Activated effector memory CD4-positive, alpha-beta T cell treated with anti-CD3 and anti-CD28 coated beads, Interleukin-2, amount 50 U/mL, for 16 hours (primary cell): ENCODE results near the gene ELK3.

Experiments used
- DNase-seq: peaks from one replicate; pipeline ENCODE4 v3.0.0-alpha.2; 2020

Gene ELK3

GRCh38 chr12:96237035-96237434 lies 42.9 kb downstream of the ELK3 start:
- DNase-seq = no peak

- peak; percentile 83 for DNase-seq
These were observed 43.4 kb downstream of the ELK3 start for GRCh38 chr12:96237465-96238077.

GRCh38 chr12:96238336-96239047 lies 44.3 kb downstream of the ELK3 start:
- DNase-seq = no peak

GRCh38 chr12:96239711-96240635 lies 45.8 kb downstream of the ELK3 start:
- DNase-seq = no peak

- DNase-seq = no peak
These were observed 46.5 kb downstream of the ELK3 start for GRCh38 chr12:96240656-96241055.

GRCh38 chr12:96241431-96241830 lies 47.3 kb downstream of the ELK3 start:
- DNase-seq = no peak

DNA sequence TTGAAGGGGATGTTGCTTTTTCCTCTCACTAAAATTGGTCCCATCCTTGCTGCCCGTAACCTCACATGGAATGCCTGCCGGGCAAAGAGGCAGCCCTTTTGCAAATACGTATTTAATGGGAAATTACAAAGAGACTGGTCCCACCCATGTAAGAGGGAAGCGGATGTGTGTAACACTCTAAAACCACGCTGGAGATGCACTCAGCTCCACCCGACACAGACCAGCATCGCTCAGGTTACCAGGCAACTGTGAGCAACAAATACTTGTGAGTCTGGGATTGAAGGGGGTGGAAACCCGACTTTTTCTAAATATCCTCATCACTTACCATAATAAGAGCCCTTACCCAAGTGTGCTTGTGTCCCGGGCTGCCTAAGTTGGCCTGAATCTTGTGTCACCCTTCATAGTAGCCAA lies 47.7 kb downstream of the ELK3 start:
- peak; percentile 87 for DNase-seq

- DNase-seq = no peak
These were observed 48.4 kb downstream of the ELK3 start for GRCh38 chr12:96242597-96242996.

GRCh38 chr12:96244826-96245225 lies 50.7 kb downstream of the ELK3 start:
- DNase-seq = no peak

DNA sequence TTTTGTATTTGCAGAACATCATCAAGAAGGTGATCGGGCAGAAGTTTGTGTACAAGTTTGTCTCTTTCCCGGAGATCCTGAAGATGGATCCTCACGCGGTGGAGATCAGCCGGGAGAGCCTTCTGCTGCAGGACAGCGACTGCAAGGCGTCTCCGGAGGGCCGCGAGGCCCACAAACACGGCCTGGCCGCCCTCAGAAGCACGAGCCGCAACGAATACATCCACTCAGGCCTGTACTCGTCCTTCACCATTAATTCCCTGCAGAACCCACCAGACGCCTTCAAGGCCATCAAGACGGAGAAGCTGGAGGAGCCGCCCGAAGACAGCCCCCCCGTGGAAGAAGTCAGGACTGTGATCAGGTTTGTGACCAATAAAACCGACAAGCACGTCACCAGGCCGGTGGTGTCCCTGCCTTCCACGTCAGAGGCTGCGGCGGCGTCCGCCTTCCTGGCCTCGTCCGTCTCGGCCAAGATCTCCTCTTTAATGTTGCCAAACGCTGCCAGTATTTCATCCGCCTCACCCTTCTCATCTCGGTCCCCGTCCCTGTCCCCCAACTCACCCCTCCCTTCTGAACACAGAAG lies 52.8 kb downstream of the ELK3 start:
- DNase-seq = no peak

DNA sequence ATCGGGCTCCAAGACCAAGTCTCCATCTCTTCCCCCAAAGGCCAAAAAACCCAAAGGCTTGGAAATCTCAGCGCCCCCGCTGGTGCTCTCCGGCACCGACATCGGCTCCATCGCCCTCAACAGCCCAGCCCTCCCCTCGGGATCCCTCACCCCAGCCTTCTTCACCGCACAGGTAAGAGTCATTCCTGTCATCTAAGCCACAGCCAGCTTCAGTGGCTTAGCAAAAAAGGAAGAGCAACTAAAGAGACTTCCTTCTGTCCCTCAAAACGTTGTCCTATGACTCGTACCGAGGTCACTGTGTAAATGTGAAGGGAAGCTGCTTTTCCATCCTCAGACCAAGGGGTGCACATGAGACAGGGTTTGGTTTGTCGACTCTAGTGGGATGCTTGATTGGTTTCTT lies 53.4 kb downstream of the ELK3 start:
- no peak for DNase-seq

- DNase-seq = no peak
These were observed 54.2 kb downstream of the ELK3 start for GRCh38 chr12:96248136-96248931.

- no peak for DNase-seq
These were observed 55.3 kb downstream of the ELK3 start for GRCh38 chr12:96249196-96250118.

GRCh38 chr12:96250119-96250685 lies 56.0 kb downstream of the ELK3 start:
- no peak for DNase-seq

GRCh38 chr12:96255077-96255476 lies 60.9 kb downstream of the ELK3 start:
- no peak for DNase-seq

DNA sequence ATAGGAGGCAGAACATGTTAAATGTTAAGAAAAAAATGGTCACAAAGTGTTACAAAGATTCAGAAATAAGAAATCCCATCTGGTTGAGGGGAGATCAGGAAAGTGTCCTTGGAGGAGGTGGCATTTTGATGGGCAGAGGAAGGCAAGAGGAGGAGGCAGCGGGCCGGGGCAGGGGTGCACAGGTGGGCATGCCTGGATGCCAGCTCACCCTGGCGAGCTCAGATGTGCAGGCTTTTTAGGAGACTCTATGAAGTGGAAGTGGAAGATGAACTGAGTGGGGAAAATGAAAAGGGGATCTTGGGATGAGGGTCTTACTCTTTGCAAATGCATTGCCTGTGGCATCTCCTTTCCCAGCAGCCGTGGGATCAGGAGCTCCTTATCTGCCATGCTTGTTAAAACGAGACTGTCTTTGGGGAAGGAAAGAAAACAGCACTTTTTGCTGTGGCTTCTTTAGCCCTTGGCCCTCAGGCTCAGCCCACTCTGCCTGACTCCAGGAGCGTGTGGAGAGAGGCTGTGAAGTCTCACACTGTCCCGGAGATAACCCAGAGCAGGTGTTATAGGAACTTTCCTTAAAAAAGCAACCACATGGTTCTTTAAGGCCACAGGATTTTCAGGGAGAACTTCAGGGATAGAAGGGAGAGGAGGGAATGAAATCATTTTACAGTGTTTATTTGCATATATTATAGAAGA lies 62.6 kb downstream of the ELK3 start:
- no peak for DNase-seq

DNA sequence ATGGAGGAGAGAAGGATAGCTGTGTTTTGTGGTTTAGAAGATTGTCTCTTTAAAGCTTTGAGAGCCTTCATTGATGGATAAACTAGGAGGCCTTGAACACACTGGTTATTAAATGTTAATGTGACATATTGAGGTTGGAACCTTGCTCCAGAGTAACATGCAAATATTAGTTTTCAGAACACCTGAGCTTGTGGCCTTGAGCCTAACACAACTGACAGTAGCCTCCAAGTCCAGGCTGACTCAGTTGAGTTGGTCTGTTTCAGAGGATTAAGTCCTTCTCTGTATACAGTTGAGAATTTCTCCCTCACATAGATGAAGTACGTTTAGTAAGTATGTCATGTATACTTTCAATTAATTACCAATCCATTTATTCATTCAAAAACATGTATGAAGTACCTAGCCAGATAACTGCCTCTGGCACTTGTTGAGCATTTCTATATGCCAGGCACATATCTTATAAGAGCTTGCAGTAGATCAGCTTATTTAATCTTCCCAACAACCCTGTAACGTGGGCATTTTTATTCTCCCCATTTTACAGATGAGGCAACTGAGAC lies 63.5 kb downstream of the ELK3 start:
- DNase-seq = no peak

DNA sequence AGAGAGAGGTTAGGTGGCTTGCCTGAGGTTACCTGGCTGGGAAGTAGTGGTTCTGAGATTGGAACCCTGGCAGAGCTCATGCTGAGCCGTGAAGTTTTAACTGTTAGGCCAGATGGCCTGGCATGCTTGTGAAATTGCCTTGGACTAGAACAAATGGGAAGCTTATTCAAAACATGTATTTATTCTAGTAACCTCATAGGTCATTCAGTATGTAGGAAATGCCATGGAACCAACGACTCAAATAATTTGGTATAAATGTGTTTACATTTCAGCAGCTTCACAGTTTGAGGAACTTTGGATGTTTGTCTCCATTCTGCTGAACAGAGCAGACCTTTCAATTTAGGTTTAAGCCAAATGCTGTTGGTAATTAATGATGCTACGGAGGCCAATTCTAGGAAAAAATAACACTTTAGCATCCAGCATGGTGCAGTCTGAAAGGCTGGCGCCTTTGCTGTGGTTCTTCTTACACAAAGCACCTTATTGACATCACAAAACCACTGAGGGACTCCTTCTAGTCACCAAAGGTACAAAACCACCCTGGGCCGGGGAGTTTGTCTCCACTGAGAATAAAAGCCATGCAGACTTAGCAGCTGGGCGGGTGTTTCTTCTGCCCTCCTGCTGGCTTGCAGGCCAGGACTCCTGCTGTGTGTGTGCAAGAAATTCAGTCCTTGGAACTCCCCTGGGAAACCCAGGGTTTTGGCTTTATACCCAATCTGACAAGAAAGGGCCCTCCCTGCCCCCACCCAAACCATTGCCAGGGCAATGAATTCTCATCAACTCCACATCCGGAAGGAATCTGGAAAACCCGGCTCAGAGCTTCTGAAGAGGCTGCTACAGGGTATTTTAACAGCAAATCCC lies 64.2 kb downstream of the ELK3 start:
- no peak for DNase-seq

- no peak for DNase-seq
These were observed 66.1 kb downstream of the ELK3 start for GRCh38 chr12:96260231-96260630.
